ENCODE data around the gene UBR3.
A peak's percentile ranks its signal among the peaks of the same experiment; 100 is the strongest.
"Not testable (repeated sequence)": the region's sequence is repeated elsewhere in the genome, so short reads cannot be mapped to it uniquely, and the experiment has no call there.

The UBR3 gene

DNA sequence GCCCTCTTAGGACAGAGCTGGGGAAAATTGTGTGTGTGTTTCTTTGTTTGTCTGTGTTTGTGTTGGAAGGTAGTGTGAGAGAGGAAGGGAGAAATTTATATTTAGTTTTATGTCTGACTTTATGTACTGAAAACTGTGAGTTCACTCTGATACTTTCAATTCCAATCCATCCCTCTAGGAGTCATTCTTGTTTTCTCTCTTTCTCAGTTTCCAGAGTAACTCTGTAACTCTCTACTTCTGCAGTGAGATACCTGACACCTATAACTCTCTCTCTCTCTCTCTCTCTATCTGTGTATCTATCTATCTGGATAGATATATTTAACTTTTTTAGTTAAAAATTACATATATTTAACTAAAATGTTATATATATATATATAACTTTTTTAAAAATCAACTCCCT lies 128.7 kb downstream of the UBR3 start:
- no peak for DNase-seq (ENCODE audit: low spot score)

DNA sequence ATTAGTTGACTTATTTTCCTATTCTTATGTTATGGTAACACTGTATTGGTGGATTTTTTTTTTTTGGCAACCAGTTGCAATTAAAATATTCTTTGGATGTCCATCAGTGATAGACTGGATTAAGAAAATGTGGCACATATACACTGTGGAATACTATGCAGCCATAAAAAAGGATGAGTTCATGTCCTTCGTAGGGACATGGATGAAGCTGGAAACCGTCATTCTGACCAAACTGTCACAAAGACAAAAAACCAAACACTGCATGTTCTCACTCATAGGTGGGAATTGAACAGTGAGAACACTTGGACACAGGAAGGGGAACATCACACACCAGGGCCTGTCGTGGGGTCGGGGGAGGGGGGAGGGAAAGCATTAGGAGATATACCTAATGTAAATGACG lies 130.0 kb downstream of the UBR3 start:
- DNase-seq (ENCODE audit: low spot score), result not testable (repeated sequence)

DNA sequence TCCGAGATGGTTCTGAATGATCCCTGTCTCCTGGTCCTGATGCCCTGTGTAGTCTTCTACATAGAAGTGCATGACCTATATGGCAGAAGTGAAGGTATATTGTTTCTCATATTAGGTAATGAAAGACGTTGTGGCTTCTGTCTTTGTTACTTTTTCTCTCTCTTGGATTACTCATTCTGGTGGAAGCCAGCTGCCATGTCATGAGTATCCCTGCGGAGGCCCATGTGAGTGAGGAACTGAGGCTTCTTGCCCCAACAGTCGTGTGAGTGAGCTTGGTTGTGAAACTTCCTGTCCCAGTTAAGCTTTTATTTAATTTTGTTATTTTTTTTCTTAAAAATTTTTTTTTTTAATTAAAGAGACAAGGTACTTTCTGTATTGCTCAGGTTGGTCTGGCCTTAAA lies 134.7 kb downstream of the UBR3 start:
- no peak for DNase-seq (ENCODE audit: low spot score)

DNA sequence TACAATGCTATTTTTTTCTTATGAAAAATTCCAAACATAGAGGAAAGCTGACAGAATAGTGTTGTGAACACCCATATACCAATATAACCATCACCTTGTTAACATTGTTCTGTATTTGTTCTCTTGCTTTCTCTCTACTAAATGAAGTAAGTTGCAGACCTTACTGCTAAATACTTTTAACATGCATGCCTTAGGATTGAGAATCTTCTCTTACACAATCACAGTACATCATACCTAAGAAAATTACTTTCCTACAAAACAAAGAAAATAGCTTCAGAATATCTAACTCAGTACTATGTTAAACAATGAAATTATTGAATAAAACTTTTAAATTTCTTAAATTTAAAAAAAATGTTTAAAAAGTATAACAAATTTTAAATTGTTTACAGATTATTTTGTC lies 136.5 kb downstream of the UBR3 start:
- DNase-seq (ENCODE audit: low spot score), result no peak

DNA sequence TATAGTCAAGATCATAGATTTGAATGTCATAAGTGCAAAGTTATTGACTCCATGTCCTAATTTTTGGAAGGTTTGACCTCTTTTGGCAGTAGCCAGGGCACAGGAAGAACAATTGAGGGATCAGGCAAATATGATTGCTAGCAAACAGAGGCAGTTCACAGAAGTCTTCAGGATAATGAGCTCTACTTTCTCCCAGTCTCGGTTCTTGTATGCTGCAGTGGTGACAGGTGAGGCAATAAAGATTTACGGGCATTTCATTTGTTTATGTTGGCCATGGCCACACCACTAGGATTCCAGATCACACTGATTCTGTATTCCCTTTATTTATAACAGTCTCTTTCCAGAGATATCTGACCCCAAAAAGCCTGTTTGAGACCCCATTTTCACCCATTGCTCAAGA lies 137.5 kb downstream of the UBR3 start:
- no peak for DNase-seq (ENCODE audit: low spot score)

DNA sequence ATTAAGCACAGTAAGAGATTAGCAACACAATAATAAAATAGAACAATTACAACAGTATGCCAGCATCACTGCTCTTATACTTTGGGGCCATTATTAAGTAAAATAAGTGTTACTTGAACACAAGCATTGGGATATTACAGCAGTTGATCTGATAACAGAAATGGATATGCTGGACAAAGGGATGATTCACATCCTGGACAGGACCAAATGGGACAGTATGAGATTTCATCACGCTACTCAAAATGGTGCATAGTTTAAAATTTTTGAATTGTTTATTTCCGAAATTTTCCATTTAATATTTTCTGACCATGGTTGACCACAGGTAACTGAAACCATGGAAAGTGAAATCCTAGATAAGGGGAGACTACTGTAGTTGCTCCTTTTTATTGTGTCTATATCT lies 138.2 kb downstream of the UBR3 start:
- no peak for DNase-seq (ENCODE audit: low spot score)

DNA sequence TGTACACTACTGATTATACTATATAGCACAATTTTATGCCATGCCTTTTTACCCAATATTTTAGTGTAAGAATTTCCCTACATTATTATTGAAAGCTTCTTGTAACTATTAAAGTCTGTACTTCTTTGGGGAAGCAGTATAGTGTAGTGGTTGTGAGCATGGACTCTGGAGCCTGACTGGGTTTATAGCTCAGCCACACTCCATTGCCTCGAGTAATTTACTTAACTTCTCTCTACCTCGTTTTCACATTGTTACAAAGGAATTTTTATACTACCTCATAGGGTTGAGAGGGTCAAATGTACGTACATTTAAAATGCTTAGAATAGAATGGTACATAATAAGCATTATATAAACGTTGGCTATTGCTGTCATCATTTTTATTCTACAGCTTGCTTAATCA lies 139.2 kb downstream of the UBR3 start:
- DNase-seq (ENCODE audit: low spot score), result no peak

DNA sequence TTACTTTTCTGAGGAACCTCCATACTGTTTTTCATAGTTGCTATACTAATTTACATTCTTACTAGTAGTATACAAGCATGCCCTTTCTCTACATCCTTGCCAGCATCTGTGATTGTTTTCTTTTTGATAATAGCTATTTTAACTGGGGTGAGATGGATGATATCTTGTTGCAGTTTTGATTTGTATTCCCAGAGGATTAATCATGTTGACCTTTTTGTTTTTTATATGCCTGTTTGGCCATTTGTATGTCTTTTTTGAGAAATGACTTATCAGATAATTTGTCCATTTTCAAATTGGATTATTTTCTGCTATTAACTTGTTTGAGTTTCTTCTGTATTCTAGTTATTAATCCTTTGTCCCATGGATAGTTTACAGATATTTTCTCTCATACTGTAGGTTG lies 141.5 kb downstream of the UBR3 start:
- DNase-seq (ENCODE audit: low spot score), result no peak

DNA sequence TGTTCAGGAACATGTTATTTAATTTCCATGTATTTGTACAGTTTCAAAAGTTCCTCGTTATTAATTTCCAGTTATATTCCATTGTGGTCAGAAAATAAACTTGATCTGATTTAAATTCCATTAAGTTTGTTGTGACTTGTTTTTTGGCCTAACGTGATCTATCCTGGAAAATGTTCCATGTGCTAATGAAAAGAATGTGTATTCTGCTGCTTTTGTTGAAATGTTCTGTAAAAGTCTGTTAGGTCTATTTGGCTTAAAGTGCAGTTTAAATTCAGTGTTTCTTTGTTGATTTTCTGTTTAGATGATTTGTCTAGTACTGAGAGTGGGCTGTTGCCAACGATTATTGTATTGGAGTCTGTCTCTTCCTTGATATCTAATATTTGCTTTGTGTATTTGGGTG lies 148.0 kb downstream of the UBR3 start:
- no peak for DNase-seq (ENCODE audit: low spot score)

DNA sequence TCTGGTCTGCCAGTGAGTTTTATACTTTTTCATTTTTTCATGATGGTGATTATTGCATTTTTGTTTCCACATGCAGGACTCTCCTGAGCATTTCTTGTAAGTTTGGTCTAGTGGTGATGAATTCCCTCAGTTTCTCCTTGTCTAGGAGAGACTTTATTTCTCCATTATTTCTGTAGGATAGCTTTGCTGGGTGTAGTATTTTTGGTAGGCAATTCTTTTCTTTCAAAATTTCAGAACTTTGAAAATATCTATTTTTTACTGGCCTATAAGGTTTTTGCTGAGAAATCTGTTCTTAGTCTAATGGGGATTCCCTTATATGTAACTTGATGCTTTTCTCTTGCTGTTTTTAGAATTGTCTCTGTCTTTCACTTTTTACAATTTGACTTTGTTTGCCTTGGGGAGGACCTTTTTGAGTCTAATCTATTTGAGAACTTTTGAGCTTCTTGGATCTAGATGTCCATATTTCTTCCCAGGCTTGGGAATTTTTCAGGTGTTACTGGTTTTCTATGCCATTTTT lies 149.1 kb downstream of the UBR3 start:
- no peak for DNase-seq (ENCODE audit: low spot score)

DNA sequence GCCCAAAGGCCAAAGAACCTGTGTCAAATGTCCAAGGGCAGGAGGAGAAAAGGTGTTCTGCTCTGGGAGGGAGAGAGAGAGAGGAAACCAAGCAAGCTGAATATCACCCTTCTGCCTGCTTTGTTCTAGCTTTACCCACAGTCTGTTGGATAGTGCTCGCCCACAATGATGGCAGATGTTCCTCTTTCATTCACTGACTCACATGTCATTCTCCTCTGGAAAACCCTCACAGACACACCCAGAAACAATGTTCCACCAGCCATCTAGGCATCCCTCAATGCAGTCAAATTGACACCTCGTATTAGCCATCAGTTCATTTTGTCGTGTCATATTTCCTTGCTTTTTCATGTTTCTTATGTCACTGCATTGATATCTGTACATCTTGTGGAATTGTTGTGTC lies 150.3 kb downstream of the UBR3 start:
- no peak for DNase-seq (ENCODE audit: low spot score)

DNA sequence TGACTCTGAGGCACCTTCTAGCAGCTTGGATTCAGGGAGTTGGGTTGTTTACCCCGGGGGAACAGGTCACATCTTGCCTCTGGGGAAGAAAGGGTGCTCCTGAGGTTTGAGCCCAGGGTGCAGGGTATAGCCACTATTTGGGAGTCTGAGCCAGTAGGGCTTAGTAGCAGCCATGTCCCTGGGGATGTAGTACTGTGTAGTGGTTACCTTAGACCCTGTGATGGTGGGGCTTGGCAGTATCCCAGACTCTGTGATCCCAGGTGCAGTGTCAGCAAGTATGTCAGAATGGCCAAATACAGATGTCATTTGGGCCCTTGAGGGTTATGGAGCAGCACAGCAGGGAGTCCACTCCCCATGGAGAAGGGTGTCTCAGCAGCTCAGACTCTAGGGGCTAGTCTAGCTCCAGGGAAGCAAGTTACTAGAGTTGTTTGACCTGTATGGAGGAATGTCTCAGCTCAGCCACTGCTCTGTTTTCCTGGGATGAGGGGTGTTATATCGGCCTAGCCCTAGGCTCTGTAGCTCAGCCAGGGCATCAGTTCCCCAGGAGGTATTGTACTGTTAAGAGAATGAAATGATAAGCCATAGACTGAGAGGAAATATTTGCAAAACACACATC lies 151.3 kb downstream of the UBR3 start:
- no peak for DNase-seq (ENCODE audit: low spot score)

DNA sequence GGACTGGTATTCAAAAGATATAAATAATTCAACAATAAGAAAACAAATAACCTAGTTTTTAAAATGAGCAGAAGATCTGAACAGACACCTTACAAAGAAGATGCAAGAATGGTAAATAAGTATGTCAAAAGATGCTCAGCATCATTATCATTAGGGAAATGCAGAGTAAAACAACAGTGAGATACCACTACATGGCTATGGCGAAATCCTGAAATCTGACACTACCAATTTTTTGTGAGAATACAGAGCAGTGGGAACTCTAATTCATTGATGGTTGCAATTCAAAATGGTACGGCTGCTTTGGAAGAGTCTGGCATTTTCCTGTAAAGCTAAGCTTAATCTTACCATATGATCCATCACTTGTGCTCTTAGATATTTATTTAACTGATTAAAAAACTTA lies 151.8 kb downstream of the UBR3 start:
- DNase-seq (ENCODE audit: low spot score), result no peak

DNA sequence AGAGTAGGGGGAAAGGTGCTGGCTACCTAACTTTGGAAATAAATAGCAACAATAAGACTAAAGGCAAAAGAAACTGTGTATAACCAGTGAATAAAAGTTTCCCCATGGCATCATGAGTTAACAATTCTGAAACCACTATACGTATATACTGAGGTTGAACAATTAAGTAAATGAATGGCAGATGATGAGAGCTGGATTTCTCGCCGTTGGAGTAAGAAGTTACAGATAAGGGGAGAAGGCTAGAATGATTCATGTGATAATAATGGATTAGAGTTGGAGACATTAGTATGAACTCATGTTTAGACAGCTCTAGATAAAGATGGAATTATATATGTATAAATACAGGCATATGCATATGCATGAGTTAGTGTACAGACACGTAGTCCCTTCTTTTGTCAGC lies 152.7 kb downstream of the UBR3 start:
- DNase-seq (ENCODE audit: low spot score), result no peak

DNA sequence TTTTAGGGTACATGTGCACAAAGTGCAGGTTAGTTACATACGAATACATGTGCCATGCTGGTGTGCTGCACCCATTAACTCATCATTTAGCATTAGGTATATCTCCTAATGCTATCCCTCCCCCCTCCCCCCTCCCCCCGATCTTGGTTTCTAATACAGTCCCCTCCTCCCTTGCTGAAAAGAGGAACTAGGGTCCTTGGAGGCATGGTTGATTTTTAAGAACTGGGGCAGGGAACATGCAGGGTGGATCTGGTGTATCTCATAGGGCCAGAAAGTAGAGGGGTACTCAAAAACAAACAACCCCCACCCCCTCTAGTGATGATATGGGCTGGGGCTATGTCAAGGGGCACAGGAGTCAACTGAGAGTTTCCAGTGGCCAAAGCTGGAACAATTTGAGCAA lies 153.4 kb downstream of the UBR3 start:
- DNase-seq (ENCODE audit: low spot score), result no peak

DNA sequence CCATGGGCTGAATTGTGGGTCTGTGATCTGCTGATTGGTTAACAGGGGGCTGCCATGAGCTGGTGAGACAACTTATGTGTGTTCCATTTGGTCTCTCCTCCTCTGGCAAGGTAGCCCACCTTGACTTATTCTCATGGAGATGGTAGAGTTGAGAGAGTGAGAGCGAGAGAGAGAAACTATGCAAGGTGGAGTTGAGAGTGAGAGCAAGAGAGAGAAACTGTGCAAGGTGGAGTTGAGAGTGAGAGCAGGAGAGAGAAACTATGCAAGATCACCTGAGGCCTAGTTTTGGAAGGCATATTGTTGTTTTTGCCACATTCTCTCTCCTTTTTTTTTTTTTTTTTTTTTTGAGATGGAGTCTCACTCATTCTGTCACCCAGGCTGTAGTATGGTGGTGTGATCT lies 155.7 kb downstream of the UBR3 start:
- no peak for DNase-seq (ENCODE audit: low spot score)

DNA sequence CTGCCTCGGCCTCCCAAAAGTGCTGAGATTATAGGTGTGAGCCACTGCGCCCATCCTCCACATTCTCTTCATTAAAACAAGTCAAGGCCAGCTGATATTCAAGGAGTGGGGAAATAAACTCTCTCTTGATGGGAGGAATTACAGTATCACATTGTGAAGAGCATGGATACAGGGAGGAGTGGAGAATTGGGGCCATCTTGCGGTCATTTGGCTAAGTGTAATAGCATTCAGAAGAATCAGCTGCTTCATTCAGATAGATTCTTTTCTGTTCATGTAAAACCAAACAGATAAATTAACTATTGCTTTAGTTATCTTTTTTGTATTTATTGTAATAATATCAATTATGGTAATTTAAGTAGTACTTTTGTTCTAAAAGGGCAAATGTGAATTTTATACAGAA lies 156.3 kb downstream of the UBR3 start:
- no peak for DNase-seq (ENCODE audit: low spot score)

DNA sequence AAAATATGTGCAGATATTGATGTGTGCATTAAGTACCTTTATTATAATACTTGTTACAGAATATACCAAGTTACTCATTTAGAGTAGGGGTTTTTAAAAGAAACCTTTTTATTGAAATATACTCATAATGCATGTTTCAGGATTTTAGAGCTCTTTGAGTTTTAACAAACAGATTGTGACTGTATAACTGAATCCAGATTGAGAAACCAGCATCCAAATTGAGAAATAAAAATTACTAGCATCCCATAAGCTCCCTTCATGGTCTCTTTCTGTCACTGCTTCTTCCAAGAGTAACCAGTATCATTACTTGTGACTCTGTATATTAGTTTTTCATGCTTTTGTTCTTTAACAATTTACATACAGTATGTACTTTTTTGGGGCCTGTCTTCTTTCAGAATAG lies 156.9 kb downstream of the UBR3 start:
- DNase-seq (ENCODE audit: low spot score), result no peak

DNA sequence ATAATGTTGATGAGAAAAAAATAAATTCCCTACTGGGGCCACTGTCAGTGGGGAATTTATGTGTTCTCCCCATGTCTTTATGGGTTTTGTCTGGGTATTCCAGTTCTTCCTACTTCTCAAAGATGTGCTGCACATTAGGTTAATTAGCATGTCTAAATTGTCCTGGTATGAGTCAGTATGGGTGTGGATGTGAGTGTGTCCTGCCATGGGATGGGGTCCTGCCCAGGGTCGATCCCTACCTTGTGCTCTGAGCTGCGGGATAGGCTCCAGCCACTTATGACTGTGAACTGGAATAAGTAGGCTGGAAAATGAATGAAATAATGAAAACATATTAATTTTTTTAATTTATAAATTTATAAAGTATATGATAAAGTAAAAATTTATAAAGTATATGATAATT lies 167.5 kb downstream of the UBR3 start:
- no peak for DNase-seq (ENCODE audit: low spot score)

DNA sequence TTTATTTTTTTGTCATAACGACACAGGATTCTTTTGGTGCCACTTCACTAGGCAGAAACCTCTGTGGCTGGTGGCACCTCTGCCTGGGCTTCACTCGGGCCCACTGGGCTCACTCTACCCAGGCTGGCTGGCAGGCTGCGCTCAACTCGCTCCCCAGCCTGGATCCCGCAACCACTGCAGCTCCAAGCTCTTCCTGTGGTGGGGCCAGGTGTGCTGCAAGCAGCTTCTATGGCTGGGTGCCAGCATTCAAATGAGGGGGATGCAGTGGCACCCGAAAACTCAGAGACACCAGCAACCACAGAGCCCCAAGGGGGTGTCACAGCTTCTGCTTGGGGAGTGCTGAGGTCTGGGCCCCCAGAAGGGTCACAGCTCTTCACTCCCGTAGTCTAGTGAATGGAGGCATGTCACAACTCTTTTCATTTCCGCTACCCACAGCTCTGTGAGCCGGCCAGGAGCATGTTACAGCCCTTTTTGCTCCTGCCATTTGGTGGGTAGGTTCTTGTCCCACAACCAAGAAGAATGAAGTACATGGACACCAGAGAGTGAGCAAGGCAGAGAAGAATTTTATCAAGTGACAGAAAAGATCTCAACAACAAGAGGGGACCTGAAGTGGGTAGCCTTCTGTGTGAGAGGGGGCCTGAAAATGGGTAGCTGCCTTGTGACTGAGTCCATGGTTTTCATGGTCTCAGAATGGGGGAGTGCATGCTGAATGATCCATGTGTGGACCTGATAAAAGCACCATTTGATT lies 170.1 kb downstream of the UBR3 start:
- no peak for DNase-seq (ENCODE audit: low spot score)

DNA sequence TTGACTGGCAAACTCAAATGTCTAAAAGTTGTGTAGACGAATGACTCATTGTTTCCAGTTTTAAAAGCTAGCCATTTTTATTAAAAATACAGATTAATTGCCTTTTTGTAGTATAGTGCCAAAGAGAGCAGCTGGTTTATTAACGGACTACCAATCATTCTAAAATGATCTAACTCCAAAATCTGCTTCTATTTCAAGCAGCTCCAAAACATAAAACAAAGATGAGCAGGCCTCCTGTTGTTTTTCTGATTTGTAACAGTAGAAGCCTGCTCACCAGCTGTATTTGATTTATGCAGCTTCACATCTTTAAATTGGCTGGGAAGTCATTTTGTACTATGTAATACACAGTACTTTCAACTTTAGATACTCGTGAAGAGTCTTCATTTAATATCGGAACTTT lies 171.8 kb downstream of the UBR3 start:
- DNase-seq (ENCODE audit: low spot score), result no peak

DNA sequence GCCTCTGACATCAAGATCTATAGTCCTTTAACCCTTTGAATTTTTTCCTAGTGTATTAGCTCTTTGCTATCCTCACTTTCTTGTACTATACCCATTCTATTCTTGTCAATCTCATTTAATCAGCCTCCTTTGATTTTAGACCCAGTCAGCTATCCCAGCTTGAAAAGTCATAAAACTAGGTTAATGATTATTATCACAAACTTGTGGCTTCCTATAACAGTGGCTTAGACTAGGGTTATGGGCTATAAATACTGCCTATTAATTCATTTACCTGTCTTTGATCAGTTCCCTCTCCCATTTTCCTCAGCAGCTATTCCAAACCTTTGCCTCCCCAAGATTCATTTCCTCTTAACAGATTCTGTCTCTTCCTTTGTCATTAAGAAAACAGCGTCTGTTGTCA lies 174.8 kb downstream of the UBR3 start:
- DNase-seq (ENCODE audit: low spot score), result no peak

DNA sequence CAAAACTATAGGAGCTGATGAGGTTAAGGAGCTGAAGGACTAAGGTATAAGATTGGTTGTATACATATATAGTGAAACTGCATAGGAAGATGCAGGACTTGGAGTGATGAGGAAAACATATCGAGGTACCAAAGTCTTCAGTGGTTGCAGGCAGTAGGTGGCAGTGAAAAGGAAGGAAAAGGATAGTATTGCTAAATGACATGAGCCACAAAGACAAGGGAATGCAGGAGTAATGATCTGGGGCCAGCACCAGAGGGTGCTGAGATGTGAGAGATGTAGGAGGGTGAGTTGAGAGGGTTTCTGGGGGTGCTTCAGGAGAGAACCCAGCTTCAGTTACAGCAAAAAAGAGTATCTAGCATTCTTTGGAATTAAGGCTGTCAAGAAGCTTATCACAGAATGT lies 178.4 kb downstream of the UBR3 start:
- peak; percentile 50 for DNase-seq (ENCODE audit: low spot score)
